ENCODE data around the gene FHL2.

GRCh38 chr2:105378921-105379383, 19.9 kb downstream of the FHL2 start:
- no peak for TF ChIP-seq CTCF (CRISPR knock-in tag; IDR thresholded peaks at IDR 0.05)
- no peak for TF ChIP-seq ZFP37 (CRISPR knock-in tag; IDR thresholded peaks at IDR 0.05; ENCODE audit: borderline replicate concordance)
- TF ChIP-seq HNF4A (CRISPR knock-in tag; IDR thresholded peaks at IDR 0.05): no peak
- no peak for TF ChIP-seq RAD21 (CRISPR knock-in tag; IDR thresholded peaks at IDR 0.05)
- TF ChIP-seq POLR2AphosphoS5 (IDR thresholded peaks at IDR 0.05; ENCODE audit: low read depth, low read length): no peak
- no peak for TF ChIP-seq EZH2 (conservative IDR thresholded peaks at IDR 0.05; ENCODE audit: low read depth, low read length)
- TF ChIP-seq RBAK (CRISPR knock-in tag; IDR thresholded peaks at IDR 0.05): no peak
- TF ChIP-seq BHLHE40 (IDR thresholded peaks at IDR 0.05; ENCODE audit: low read length): no peak
- no peak for TF ChIP-seq E2F2 (CRISPR knock-in tag; IDR thresholded peaks at IDR 0.05; ENCODE audit: borderline replicate concordance)
- no peak for TF ChIP-seq EP300 (IDR thresholded peaks at IDR 0.05; ENCODE audit: low read depth in 2 of 2, low read length in 2 of 2)
- TF ChIP-seq EP300 (CRISPR knock-in tag; IDR thresholded peaks at IDR 0.05; ENCODE audit: borderline replicate concordance): no peak
- no peak for TF ChIP-seq MZF1 (CRISPR knock-in tag; IDR thresholded peaks at IDR 0.05; ENCODE audit: borderline replicate concordance)
- TF ChIP-seq SIN3A (IDR thresholded peaks at IDR 0.05; ENCODE audit: borderline replicate concordance, low read depth, low read length): no peak
- TF ChIP-seq ZNF576 (CRISPR knock-in tag; IDR thresholded peaks at IDR 0.05): no peak

All from HepG2 (cell line).